ENCODE data around the gene DOCK10. TPM values are rescaled to one million over a fixed set of nuclear protein-coding genes. Genes with fewer than 3 reads are reported as not detected.

Gene DOCK10
- total and polyA plus RNA-seq, 7 donors, result 3.0 to 11.4 (median 5.4) TPM

DNA sequence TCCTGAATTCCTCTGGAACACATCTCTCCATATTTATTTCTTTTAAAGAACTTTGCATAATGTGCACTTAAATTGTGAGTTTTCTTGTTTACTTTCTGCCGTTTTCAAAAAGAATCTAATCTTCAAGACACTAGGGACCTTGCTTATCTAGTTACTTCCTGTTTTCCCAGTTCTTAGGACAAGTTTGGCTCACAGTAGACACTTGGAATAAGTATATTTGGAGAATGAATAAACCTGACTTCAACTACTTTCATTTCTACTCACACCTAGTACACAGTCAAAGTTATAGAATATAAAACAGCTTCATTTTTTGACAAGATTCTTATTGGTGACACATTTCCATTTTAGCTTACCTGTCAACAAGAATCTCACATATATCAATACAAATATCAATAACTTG is 170.5 kb downstream of the DOCK10 start:
- no peaks in the 10 kb centered on the region for H3K27me3 ChIP-seq
- H3K9me3 ChIP-seq, result no peaks in the 10 kb centered on the region
- no peaks in the 10 kb centered on the region for H3K4me1 ChIP-seq
- no peak for DNase-seq
- no peak overlapping the region for H3K4me3 ChIP-seq
- WGBS, 2 donors, result 42 to 59% methylated on average over 1 of the region's 1 CpG
- H3K36me3 ChIP-seq, result no peaks in the 10 kb centered on the region
- intact Hi-C loops (cut with DNase I), result no loop called here
- TF ChIP-seq CTCF (IDR thresholded peaks at IDR 0.05) (no peak), POLR2AphosphoS5 (IDR thresholded peaks at IDR 0.05) (no peak)
- no peak overlapping the region for H3K27ac ChIP-seq

GRCh38 chr2:224870341-224870740 is 171.9 kb downstream of the DOCK10 start:
- H3K9me3 ChIP-seq, result no peaks in the 10 kb centered on the region
- no peak for DNase-seq
- H3K4me3 ChIP-seq, result no peak overlapping the region
- H3K27me3 ChIP-seq, result no peaks in the 10 kb centered on the region
- no peaks in the 10 kb centered on the region for H3K36me3 ChIP-seq
- TF ChIP-seq CTCF (IDR thresholded peaks at IDR 0.05) (no peak), POLR2A (IDR thresholded peaks at IDR 0.05) (no peak), POLR2AphosphoS5 (IDR thresholded peaks at IDR 0.05) (no peak), EP300 (IDR thresholded peaks at IDR 0.05) (no peak)
- no peak overlapping the region for H3K27ac ChIP-seq
- intact Hi-C loops (cut with DNase I), result no loop called here
- H3K4me1 ChIP-seq, result no peaks in the 10 kb centered on the region

DNA sequence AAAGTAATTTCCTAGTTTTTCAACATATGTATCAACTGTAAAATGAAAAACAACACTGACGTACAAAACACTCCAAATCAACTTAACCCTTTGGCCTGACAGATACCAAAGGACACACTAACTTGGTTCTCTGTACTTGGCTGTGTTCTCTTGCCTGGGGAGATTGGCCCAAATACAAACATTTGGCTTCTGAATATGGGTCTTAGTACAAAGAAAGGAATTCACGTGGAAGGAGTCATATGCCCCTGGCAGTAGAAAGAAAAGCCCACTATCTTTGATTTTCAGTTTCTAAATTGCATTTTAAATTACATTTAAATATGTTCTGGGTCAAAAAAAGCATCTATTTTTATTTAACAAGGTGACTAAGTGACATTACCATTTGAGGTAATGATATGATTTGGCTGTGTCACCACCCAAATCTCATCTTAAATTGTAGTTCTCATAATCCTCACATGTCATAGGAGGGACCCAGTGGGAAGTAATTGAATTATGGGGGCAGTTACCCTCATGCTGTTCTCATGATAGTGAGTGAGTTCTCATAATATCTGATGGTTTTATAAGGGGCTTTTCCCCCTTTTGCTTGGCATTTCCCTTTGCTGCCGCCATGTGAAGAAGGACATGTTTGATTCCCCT is 172.6 kb downstream of the DOCK10 start:
- H3K9me3 ChIP-seq, result no peaks in the 10 kb centered on the region
- intact Hi-C loops (cut with DNase I), result no loop called here
- no peaks in the 10 kb centered on the region for H3K36me3 ChIP-seq
- no peak overlapping the region for H3K27ac ChIP-seq
- WGBS, 2 donors, result 87 to 89% methylated on average over 3 of the region's 3 CpGs
- H3K4me1 ChIP-seq, result no peaks in the 10 kb centered on the region
- TF ChIP-seq POLR2A (IDR thresholded peaks at IDR 0.05) (no peak), POLR2AphosphoS5 (IDR thresholded peaks at IDR 0.05) (no peak), EP300 (IDR thresholded peaks at IDR 0.05) (no peak), CTCF (IDR thresholded peaks at IDR 0.05) (no peak)
- no peak overlapping the region for H3K4me3 ChIP-seq
- no peaks in the 10 kb centered on the region for H3K27me3 ChIP-seq
- DNase-seq, result no peak

GRCh38 chr2:224865016-224865415 is 177.3 kb downstream of the DOCK10 start:
- WGBS, 2 donors, result 89 to 92% methylated on average over 2 of the region's 2 CpGs
- intact Hi-C loops (cut with DNase I), result no loop called here

More at GRCh38 chr2:224865016-224865415, 177.3 kb downstream of the DOCK10 start:
- no peak for TF ChIP-seq EP300 (IDR thresholded peaks at IDR 0.05)
- no peak for TF ChIP-seq CTCF (IDR thresholded peaks at IDR 0.05)
- no peak for TF ChIP-seq POLR2A (IDR thresholded peaks at IDR 0.05)
- TF ChIP-seq POLR2AphosphoS5 (IDR thresholded peaks at IDR 0.05), result no peak
- H3K36me3 ChIP-seq, result no peaks in the 10 kb centered on the region
- H3K27ac ChIP-seq, result no peak overlapping the region
- no peak overlapping the region for H3K4me3 ChIP-seq
- H3K4me1 ChIP-seq, result no peaks in the 10 kb centered on the region
- H3K9me3 ChIP-seq, result no peaks in the 10 kb centered on the region
- no peaks in the 10 kb centered on the region for H3K27me3 ChIP-seq
- no peak for DNase-seq

All from sigmoid colon (tissue), 7 donors.